HG03457 (cell line): ENCODE measurements around the gene ELK3.

Experiments
- ATAC-seq: cut with Tn5 transposase; IDR thresholded peaks from one replicate; pipeline ENCODE4 v1.9.1; 2021; ENCODE audit warnings: moderate number of reproducible peaks; ENCODE audit not compliant: unreplicated experiment

ELK3 gene

DNA sequence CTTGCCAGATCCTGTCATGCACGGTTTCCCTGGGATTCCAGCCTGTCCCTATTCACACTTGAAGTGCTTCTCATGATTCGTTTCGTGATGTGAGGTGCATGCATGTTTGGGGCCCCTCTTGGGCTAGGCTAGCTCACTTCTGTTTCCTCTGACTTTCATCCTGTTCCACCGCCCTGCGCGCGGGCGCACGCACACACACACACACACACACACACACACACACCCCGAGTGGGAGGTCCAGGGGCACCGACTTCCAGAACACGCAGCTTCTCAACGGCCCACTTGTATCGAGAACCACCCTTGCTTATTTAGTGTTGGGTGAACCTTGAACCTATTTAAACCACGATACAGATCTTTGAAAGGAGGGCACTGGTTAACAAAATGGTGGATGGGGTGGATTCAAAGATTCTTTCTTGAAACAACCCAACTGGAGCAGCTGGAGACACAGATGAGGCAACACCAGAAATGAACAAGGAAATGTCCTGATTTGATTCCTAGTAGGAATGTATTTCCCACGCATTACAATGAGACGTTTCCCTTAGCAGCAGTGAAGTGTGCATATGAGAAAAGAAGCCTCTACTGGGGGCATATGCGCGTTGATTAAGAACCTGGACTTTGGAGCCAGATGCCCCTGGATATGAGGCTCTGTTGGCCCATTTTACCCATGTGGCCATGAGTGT is 16.3 kb downstream of the ELK3 start:
- ATAC-seq = no peak

DNA sequence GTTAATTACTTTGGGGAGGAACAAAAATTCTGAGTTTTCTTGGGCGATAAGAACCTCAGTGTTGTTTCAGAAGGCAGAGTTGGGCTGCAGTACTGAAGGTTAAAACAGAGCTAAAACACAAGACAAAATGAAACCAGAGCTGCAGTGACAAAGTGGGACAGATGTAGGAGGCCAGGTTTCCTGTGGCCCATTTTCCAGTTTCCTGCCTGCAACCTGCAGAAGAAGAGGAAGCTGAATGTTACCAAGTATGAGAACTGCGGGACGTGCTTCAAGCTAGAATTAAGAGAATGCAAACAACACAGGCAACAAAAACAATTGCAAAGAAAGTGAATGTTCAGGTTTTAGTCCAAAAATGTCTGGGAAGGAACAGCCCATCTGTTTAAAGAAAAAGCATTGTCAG is 17.8 kb downstream of the ELK3 start:
- ATAC-seq = no peak

DNA sequence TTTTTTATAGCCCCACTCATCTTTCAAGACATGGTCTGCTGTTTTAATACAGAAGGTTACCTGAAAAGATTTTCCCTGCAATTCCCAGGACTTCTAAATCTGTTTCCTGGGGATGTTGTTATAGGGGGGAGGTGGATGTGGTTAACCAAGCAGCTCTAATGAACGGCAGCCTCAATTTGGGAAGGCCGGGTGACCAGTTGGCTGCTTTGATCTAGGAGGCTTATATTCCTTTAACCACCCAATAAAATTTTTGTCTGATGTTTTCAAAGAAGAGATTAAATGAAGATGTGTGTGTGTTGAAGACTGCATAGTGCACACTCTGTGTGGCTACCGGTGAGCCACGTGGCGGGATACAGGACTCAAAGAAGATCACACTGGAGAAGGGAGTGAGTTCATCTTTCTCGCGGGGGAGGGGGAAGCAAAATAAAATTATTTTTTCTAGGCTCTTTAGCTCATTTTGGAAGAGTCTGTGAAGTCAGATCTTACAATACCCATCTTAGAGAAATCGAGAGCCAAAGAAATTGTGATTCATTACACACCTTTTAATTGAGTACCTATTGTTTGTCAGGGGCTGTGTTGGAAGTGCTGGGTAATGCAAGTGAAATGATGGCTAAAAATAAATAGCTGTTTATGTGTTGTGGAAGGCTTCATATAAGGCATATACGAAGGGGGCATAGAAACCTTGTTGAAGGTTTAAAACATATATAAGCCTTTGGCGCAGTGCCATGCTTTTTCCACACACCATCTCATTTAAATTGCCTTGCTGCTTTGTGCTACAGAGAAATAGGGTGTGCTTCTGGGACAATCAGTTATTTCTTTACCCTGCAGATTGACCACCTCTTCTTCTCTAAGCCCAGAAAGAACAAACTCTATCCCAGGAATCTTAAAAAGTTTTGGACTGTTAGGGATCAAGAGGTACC is 18.5 kb downstream of the ELK3 start:
- no peak for ATAC-seq

DNA sequence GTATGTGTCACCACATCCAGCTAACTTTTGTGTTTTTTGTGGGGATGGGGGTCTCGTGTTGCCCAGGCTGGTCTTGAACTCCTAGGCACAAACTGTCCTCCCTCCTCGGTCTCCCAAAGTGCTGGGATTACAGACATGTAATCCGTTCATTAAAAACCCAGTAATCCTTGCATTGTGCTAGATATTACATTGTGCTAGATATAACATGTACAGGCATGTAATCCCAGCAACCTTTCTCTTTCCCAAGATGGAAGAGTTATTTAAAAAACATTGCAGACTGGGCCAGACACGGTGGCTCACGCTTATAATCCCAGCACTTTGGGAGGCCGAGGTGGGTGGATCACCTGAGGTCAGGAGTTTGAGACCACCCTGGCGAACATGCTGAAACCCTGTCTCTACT is 19.7 kb downstream of the ELK3 start:
- ATAC-seq = no peak

DNA sequence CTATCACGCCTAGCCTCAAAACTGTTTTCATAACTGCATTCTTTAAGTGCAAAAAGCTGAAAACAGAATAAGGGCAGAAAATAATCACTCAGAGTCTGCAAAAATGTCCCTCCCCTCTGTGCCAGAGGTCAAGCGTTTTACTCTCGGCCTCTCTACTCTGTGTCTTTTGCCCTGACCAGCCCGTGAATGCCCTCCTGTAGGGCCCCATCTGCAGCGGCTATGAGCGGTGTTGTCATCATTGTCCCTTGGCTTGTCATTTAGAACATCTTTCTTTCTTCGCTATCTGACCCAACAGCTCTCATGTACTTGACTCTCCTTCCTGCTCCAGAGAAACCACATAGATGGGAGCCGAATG is 21.7 kb downstream of the ELK3 start:
- ATAC-seq = no peak

DNA sequence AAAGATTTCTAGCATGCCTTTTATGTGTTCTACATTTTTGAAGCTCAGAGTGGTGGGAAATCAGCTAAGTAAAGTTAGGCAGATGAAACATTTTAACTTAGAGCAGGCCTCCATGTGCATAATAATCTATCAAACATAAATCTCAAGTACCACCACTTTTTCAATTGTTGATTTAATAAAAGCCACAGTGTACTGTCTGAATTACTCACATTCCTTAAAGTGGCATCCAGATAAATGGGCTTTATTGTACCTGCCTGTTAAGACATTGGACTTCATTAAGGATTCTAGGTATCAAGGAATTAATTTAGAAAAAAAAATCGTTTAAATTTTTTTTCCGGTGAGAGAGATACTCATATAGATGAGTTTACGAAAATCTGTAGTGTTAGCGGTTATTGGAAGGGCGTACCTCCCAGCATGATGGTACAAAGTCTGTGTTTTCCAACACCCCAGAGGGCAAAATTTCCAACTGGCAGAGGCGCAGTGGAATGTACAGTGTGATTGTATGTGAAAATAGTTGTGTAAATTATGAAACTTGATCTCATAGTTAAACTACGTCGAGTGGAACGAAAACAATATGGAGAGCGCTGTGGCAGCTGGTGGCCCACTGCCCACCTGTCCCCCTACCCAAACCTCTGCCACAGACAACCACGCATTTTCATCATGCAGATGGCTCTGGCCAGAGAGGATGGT is 25.0 kb downstream of the ELK3 start:
- ATAC-seq = no peak

DNA sequence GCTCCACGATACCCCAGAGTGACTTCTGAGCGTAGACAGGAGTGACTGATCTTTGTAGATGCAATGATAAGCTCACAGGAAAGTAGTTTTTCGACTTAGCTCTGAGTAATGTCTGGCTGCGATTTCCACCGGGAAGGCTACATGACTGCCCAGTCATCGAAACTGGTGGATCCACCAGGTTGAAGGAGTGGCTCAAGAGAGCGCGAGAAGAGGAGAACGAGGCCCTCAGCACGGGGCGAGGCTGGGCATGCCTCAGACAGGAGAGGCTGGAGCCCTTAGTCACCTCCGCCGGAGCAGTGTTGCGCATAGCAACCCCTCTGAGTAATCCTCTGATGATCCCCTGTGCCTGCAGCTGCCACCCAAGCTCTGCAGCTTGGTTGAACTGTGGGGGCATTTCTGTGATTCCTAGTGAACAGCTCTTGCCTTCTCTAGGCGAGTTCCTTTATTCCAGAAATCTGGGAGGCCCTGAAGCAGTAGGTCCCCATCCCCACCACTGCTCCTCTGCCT is 25.6 kb downstream of the ELK3 start:
- no peak for ATAC-seq

DNA sequence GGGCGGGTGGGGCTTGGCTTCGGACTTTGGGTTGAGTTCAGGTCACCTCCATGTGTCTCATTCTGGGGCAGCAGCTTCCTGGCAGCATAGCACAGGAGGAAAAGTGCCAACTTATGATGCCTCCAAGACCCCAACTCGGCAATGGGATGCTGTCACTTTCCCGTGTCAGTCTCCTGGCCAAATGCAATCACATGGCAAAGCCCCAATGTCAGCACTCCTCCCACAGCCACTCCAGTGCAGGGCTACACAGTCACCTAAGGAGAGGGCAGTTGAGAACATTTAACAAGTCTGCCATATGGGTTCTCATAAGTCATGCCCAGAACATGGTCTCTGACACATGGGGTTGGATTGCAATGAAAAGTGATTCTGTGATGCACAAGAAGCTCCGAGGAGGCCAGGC is 26.7 kb downstream of the ELK3 start:
- ATAC-seq = no peak

- ATAC-seq = no peak
These were observed 27.2 kb downstream of the ELK3 start for GRCh38 chr12:96221391-96221790.

- no peak for ATAC-seq
These were observed 29.4 kb downstream of the ELK3 start for GRCh38 chr12:96223411-96224218.

DNA sequence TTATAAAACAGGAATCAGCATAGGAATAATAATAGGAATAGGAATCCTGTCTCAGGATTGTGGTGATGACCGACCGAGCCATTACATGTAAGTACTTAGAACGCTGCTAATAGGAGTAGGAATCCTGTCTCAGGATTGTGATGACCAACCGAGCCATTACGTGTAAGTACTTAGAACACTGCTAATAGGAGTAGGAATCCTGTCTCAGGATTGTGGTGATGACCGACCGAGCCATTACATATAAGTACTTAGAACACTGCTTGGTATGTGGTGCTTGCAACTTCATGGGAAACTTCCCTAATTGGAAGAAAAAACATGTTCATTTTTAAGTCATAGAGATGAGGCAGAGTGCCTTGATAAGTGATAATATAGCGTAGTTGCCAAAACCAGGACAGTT is 30.0 kb downstream of the ELK3 start:
- no peak for ATAC-seq

GRCh38 chr12:96225044-96225855 is 31.1 kb downstream of the ELK3 start:
- no peak for ATAC-seq

DNA sequence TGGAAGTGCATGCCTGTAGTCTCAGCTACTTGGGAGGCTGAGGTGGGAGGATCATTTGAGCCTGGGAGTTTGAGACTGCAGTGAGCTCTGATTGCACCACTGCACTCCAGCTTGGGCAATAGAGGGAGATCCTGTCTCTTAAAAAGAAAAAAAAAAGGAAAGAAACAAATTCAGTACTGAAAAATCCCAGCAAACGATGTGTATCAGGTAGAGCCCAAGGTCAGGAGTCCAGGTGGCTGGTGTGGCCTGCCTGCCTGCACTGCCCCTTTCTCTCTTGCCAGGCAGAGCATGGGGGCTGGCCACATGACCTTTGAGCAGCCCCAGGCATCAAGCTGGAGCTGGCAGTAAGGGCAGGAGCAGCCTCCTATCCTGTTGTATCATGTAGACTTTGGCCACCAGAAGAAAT is 31.8 kb downstream of the ELK3 start:
- ATAC-seq = no peak

GRCh38 chr12:96226401-96226800 is 32.2 kb downstream of the ELK3 start:
- no peak for ATAC-seq

DNA sequence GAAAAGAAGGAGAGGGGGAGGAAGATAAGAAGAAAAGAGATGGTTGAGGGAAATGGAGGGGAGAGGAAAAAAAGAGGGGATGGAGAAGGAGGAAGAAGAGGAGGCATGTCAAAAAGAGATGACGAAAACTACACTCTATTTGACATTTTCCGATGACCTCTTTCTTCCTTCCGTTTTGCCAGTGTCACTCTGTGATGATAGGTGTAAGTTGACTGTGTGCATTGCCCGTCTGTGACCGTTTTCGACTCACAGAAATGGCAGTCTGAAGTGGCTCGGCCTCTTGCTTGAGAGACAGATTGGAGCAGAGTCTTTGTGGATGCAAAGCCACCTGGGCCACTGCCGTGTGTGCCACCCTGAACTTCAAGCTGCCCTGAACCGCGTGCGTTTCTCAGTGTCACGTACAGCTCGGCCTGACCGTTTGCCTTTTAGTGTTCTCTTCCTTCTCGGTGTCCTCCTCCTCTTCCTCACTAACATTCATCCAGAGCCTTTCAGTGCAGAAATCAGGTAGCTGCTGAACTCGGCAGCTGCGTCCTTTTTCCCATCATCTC is 32.7 kb downstream of the ELK3 start:
- ATAC-seq = no peak

DNA sequence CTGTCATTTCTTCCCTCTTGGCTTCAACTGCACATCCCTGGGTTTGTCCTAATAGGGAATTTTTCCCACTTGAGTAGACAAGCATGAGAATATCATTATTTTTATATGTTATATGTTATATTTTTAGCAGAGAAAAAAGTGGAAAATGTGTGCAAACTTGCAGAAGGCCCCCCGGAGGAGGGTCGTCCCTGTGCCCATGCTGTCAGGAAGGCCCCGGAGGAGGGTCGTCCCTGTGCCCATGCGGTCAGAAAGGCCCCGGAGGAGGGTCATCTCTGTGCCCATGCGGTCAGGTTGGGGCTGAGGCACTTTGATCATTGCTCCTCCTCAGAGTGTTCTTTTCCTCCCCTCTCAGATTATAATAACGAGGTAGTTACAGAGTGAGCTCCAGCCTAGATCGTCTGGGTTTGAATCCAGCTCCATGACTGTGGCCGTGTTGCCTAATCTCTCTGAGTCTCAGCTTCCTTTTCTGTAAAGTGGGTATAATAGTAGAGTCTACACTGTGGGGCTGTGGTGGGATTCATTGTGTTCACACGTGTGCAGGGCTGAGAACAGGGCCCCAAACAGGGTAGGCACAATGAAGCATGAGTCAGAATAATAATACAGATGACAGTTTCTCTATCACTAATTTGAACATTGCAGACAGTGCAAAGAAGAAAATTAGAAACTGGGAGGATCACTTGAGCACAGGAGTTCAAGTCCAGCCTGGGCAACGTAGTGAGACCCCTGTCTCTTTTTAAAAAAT is 33.4 kb downstream of the ELK3 start:
- no peak for ATAC-seq

- ATAC-seq = no peak
These were observed 34.5 kb downstream of the ELK3 start for GRCh38 chr12:96228566-96229248.

GRCh38 chr12:96230646-96231045 is 36.5 kb downstream of the ELK3 start:
- ATAC-seq = no peak
